ENCODE measurements around the gene CCDC15.

Gene CCDC15

GRCh38 chr11:124977006-124977405 is 23.0 kb downstream of the CCDC15 start:
- no peak for TF ChIP-seq CTCF (IDR thresholded peaks at IDR 0.05)
- Histone ChIP-seq H3K27ac (no peak overlapping the region), H3K4me3 (no peak overlapping the region)
- DNase-seq (ENCODE audit: low spot score) = no peak

DNA sequence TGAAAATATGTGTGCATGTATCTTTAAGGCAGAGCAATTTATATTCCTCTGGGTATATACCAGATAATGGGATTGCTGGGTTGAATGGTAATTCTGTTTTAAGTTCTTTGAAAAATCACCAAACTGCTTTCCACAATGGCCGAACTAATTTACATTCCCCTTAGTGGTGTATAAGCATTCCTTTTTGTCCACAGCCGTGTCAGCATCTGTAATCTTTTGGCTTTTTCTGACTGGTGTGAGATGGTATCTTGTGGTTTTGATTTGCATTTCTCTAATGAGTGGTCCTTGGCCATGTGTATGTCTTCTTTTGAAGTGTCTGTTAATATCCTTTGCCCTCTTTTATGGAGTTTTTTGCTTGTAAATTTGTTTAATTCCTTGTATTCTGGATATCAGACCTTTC is 24.3 kb downstream of the CCDC15 start:
- TF ChIP-seq CTCF (IDR thresholded peaks at IDR 0.05) = no peak
- DNase-seq (ENCODE audit: low spot score) = no peak
- Histone ChIP-seq H3K4me3 (no peak overlapping the region), H3K27ac (no peak overlapping the region)

GRCh38 chr11:124982043-124982442 is 28.0 kb downstream of the CCDC15 start:
- no peak for TF ChIP-seq CTCF (IDR thresholded peaks at IDR 0.05)
- H3K27ac ChIP-seq = no peak overlapping the region
- no peak for DNase-seq (ENCODE audit: low spot score)
- no peak overlapping the region for H3K4me3 ChIP-seq

DNA sequence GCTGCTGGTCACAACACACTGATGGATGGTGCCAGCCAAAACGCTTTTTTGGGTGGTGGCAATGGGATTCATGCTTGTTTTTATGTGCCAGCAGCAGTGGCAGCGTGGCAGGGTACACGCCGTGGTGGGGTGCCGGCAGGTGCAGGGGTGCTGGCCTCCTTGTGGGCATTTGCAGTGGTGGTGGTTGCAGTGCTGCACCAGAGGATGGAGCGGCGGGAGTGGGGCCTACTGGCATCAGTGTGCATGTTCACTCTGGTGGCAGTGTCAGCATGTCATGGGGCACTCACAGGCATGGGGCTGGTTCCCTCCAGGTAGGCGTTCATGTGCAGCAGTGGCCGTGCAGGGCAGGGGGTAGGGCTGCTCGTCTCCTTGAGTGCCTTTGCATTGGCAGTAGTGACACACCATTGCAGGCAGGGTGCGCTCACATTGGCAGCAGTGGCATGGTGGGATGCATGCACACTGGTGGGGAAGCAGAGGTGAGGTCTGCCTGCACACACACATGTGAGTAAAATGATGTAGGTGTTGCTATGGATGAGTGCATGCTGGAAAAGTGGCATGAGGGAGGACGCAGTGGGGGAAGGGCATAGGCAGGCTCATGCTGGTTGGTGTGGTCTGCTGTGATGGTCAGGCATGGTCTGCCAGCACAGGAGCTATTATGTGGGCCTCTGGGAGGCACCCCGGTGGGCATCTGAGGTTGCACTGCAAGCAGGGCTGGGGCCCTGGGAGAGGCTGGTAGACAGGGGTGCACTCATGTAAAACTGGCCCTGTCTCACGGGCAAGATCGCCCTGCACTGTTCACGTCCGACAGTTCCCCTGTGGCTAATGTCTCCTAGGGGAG is 29.9 kb downstream of the CCDC15 start:
- DNase-seq (ENCODE audit: low spot score) = no peak
- no peak for TF ChIP-seq CTCF (IDR thresholded peaks at IDR 0.05)
- no peak overlapping the region for H3K27ac ChIP-seq
- no peak overlapping the region for H3K4me3 ChIP-seq

GRCh38 chr11:124984512-124984854 is 30.5 kb downstream of the CCDC15 start:
- H3K27ac ChIP-seq = no peak overlapping the region
- DNase-seq (ENCODE audit: low spot score) = no peak
- no peak overlapping the region for H3K4me3 ChIP-seq
- TF ChIP-seq CTCF (IDR thresholded peaks at IDR 0.05) = no peak

DNA sequence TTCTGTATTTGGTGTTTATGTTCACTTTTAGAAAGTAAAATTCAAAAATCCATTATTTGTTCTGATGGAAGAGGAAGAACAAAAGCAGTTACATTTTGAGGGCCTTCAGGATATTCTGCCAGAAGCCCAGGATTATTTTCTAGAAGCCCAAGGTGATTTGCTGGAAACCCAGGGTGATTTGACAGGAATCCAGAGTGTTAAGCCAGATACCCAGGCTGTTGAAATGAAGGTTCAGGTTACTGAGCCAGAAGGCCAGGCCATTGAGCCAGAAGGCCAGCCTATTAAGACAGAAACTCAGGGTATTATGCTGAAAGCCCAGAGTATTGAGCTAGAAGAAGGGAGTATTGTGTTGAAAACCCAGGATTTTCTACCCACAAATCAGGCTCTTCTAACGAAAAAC is 33.1 kb downstream of the CCDC15 start:
- TF ChIP-seq CTCF (IDR thresholded peaks at IDR 0.05) = no peak
- Histone ChIP-seq H3K27ac (no peak overlapping the region), H3K4me3 (no peak overlapping the region)
- DNase-seq (ENCODE audit: low spot score) = no peak

DNA sequence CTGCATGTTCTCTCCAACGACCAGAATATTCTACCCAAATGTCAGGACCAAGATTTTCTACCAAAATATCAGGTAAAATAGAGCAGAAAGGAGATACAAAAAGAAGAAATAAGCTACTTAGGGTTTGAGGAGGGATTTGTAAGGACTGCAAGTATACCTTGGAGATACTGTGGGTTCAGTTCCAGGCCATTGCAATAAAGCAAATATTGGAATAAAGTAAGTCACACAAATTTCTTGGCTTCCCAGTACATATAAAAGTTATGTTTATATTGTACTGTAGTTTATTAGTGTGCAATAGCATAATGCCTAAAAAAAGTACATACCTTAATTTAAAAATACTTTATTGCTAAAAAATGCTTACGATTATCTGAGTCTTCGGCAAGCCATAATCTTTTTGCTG is 34.1 kb downstream of the CCDC15 start:
- H3K27ac ChIP-seq = no peak overlapping the region
- TF ChIP-seq CTCF (IDR thresholded peaks at IDR 0.05) = no peak

More for the DNA sequence above, 34.1 kb downstream of the CCDC15 start:
- H3K4me3 ChIP-seq = no peak overlapping the region
- no peak for DNase-seq (ENCODE audit: low spot score)
